IMR-90 (cell line): ENCODE data around the gene RGMA. TPM values are rescaled to one million over a fixed set of nuclear protein-coding genes. Genes with fewer than 3 reads are reported as not detected.

Source experiments
- ATAC-seq: fragments of 200-7000 bp; cut with Tn5 transposase; 2 replicates; pipeline ENCODE4 v1.9.1; 2020; ENCODE audit warnings: low read depth, mild to moderate bottlenecking, moderate library complexity
- BruUV-seq: library from RNA; stranded (reverse); fragments of 400-500 nt; replicated peaks from 2 replicates; lab custom pipeline; 2021; lab: Mats Ljungman, UMichigan
- CTCF ChIA-PET: fragments of 300-600 bp; formaldehyde crosslinking; extraction: SDS; loops from one replicate; lab custom pipeline; 2021; ENCODE audit warnings: antibody characterized with exemption; lab: Yijun Ruan, JAX
- POLR2A ChIA-PET: fragments of 300-600 bp; sonication (Branson Sonifier 250); formaldehyde crosslinking; loops from one replicate; lab custom pipeline; 2022; ENCODE audit warnings: antibody characterized with exemption; ENCODE audit not compliant: unreplicated experiment; lab: Charles Lee
- DNase-seq: peaks from one replicate; pipeline ENCODE4 v3.0.0; 2013
- H2AFZ ChIP-seq: replicated peaks from 2 replicates; pipeline ENCODE3; 2013; ENCODE audit warnings: low read length, mild to moderate bottlenecking; ENCODE audit not compliant: poor library complexity
- H2AK5ac ChIP-seq: 2 replicates; pipeline ENCODE4 v1.6.1; 2013; ENCODE audit warnings: low read depth, low read length, inconsistent platforms
- H2AK9ac ChIP-seq: replicated peaks from 2 replicates; pipeline ENCODE3; 2013; ENCODE audit warnings: mild to moderate bottlenecking, low read depth, low read length, moderate library complexity; ENCODE audit not compliant: poor library complexity
- H2BK120ac ChIP-seq: 2 replicates; pipeline ENCODE4 v1.6.1; 2013; ENCODE audit warnings: low read depth, low read length, inconsistent platforms
- H2BK15ac ChIP-seq: 3 replicates; pipeline ENCODE4 v1.6.1; 2013; ENCODE audit warnings: low read depth, low read length, inconsistent platforms
- H2BK20ac ChIP-seq: 2 replicates; pipeline ENCODE4 v1.6.1; 2013; ENCODE audit warnings: low read depth, mild to moderate bottlenecking, inconsistent platforms, low read length, moderate library complexity
- H2BK5ac ChIP-seq: 2 replicates; pipeline ENCODE4 v1.6.1; 2013; ENCODE audit warnings: mild to moderate bottlenecking, low read depth, low read length, inconsistent platforms; ENCODE audit not compliant: poor library complexity, severe bottlenecking
- H3K14ac ChIP-seq: replicated peaks from 2 replicates; pipeline ENCODE4 v1.6.1; 2013; ENCODE audit warnings: low read depth, low read length, inconsistent platforms
- H3K18ac ChIP-seq: 2 replicates; pipeline ENCODE4 v1.6.1; 2013; ENCODE audit warnings: low read depth, low read length, control low read depth
- H3K23ac ChIP-seq: 2 replicates; pipeline ENCODE4 v1.6.1; 2013; ENCODE audit warnings: low read depth, low read length, inconsistent platforms
- H3K27ac ChIP-seq: 2 replicates; pipeline ENCODE4 v1.5.1; 2013; ENCODE audit warnings: mild to moderate bottlenecking, control low read depth, low read length; ENCODE audit not compliant: insufficient read depth
- H3K27me3 ChIP-seq: 2 replicates; pipeline ENCODE4 v1.6.1; 2013; ENCODE audit warnings: low read length; ENCODE audit not compliant: control insufficient read depth, insufficient read depth
- H3K36me3 ChIP-seq: 2 replicates; pipeline ENCODE4 v1.6.1; 2013; ENCODE audit warnings: low read length, mixed read lengths; ENCODE audit not compliant: control insufficient read depth, insufficient read depth
- H3K4ac ChIP-seq: 2 replicates; pipeline ENCODE4 v1.6.1; 2013; ENCODE audit warnings: low read depth, low read length, inconsistent platforms
- H3K4me1 ChIP-seq: 2 replicates; pipeline ENCODE4 v1.6.1; 2013; ENCODE audit warnings: low read length, mixed read lengths; ENCODE audit not compliant: control insufficient read depth, insufficient read depth
- H3K4me2 ChIP-seq: 2 replicates; pipeline ENCODE4 v1.6.1; 2013; ENCODE audit warnings: low read depth, mild to moderate bottlenecking, control low read depth, low read length, moderate library complexity
- H3K4me3 ChIP-seq: 2 replicates; pipeline ENCODE4 v1.5.1; 2013; ENCODE audit warnings: low read depth, mild to moderate bottlenecking, control low read depth, low read length, moderate library complexity; ENCODE audit not compliant: insufficient read depth
- H3K56ac ChIP-seq: 2 replicates; pipeline ENCODE4 v1.6.1; 2013; ENCODE audit warnings: low read length, inconsistent platforms; ENCODE audit not compliant: insufficient read depth; ENCODE audit errors: extremely low read depth
- H3K79me1 ChIP-seq, 2 experiments: 2 replicates each; pipeline ENCODE4 v1.6.1; 2013; ENCODE audit warnings: low read length in 2 of 2, inconsistent platforms in 1 of 2, low read depth in 1 of 2
- H3K9ac ChIP-seq: 2 replicates; pipeline ENCODE4 v1.6.1; 2013; ENCODE audit warnings: low read depth, low read length, control low read depth
- H3K9me1 ChIP-seq: 2 replicates; pipeline ENCODE4 v1.6.1; 2013; ENCODE audit warnings: low read length, inconsistent platforms; ENCODE audit not compliant: insufficient read depth
- H3K9me3 ChIP-seq: 2 replicates; pipeline ENCODE4 v1.6.1; 2013; ENCODE audit warnings: low read length; ENCODE audit not compliant: control insufficient read depth, insufficient read depth
- H4K20me1 ChIP-seq: 2 replicates; pipeline ENCODE4 v1.6.1; 2013; ENCODE audit warnings: low read length, inconsistent platforms; ENCODE audit not compliant: insufficient read depth
- H4K5ac ChIP-seq: 2 replicates; pipeline ENCODE4 v1.6.1; 2013; ENCODE audit warnings: mild to moderate bottlenecking, low read depth, low read length, control low read depth
- H4K8ac ChIP-seq, 2 experiments: 2 replicates each; pipeline ENCODE4 v1.6.1; 2013; ENCODE audit warnings: low read depth in 2 of 2, low read length in 2 of 2, control low read depth in 1 of 2, inconsistent platforms in 1 of 2
- H4K91ac ChIP-seq: 2 replicates; pipeline ENCODE4 v1.6.1; 2013; ENCODE audit warnings: low read depth, low read length, inconsistent platforms; ENCODE audit not compliant: insufficient read depth
- BHLHE40 ChIP-seq: fragments of 150-350 bp; IDR thresholded peaks from 2 replicates; pipeline ENCODE4 v1.6.1; 2016; ENCODE audit warnings: mild to moderate bottlenecking, low read depth, low read length
- CEBPB ChIP-seq: IDR thresholded peaks from 2 replicates; pipeline ENCODE4 v1.6.1; 2012; ENCODE audit warnings: low read depth, low read length, improper control_type of control experiment
- ELK1 ChIP-seq: fragments of 150-350 bp; IDR thresholded peaks from 2 replicates; pipeline ENCODE4 v1.6.1; 2016; ENCODE audit warnings: low read depth, mild to moderate bottlenecking, low read length, moderate library complexity, borderline replicate concordance
- MXI1 ChIP-seq: IDR thresholded peaks from 2 replicates; pipeline ENCODE4 v1.6.1; 2012; ENCODE audit warnings: low read depth, mild to moderate bottlenecking, low read length, moderate library complexity, borderline replicate concordance
- NFE2L2 ChIP-seq: fragments of 150-350 bp; IDR thresholded peaks from 2 replicates; pipeline ENCODE4 v1.6.1; 2016; ENCODE audit warnings: low read depth, mild to moderate bottlenecking, low read length
- POLR2A ChIP-seq: IDR thresholded peaks from 2 replicates; pipeline ENCODE4 v1.6.1; 2012; ENCODE audit warnings: mild to moderate bottlenecking, low read depth, low read length
- RAD21 ChIP-seq: IDR thresholded peaks from 2 replicates; pipeline ENCODE4 v1.6.1; 2012; ENCODE audit warnings: low read length, improper control_type of control experiment
- RCOR1 ChIP-seq: IDR thresholded peaks from 2 replicates; pipeline ENCODE4 v1.6.1; 2012; ENCODE audit warnings: mild to moderate bottlenecking, low read length, improper control_type of control experiment; ENCODE audit not compliant: insufficient replicate concordance
- SMC3 ChIP-seq: fragments of 150-350 bp; IDR thresholded peaks from 2 replicates; pipeline ENCODE4 v1.6.1; 2016; ENCODE audit warnings: low read depth, mild to moderate bottlenecking, antibody characterized with exemption, low read length, moderate library complexity
- USF2 ChIP-seq: fragments of 150-350 bp; IDR thresholded peaks from 2 replicates; pipeline ENCODE4 v1.6.1; 2017; ENCODE audit warnings: mild to moderate bottlenecking, antibody characterized with exemption, low read length, low read depth
- WGBS, 2 experiments: methylation state at CpG; one replicate each; pipeline versions ENCODE4 v1.1.5 to v1.1.7; 2013; ENCODE audit warnings: missing lambda C conversion rate in 2 of 2; ENCODE audit not compliant: insufficient read length in 1 of 2; ENCODE audit errors: extremely low coverage in 2 of 2; 5-methylcytosine and 5-hydroxymethylcytosine counted together
- dilution Hi-C: fragments of 300-500 bp; cut with HindIII; formaldehyde crosslinking; loops from one replicate; pipeline ENCODE4 v1.14.3; 2018; ENCODE audit warnings: low sequenced_read_pairs; ENCODE audit not compliant: unreplicated experiment
- in situ Hi-C: fragments of 300-500 bp; cut with MboI; formaldehyde crosslinking; loops from 3 replicates; pipeline ENCODE4 v1.14.3; 2019; ENCODE audit warnings: low sequenced_read_pairs, inconsistent platforms, mixed read lengths
- intact Hi-C: fragments of 100-400 bp; cut with micrococcal nuclease; formaldehyde crosslinking; loops from 2 replicates; pipeline ENCODE4 v1.10.0; 2022
- polyA plus RNA-seq, 3 experiments: library from polyadenylated mRNA; depleted of rRNA; stranded (reverse); fragments of >200 nt; gene quantifications; 2 replicates each; pipeline ENCODE4 v1.2.3, GENCODE V29; 2012; ENCODE audit warnings: low replicate concordance in 1 of 3
- total RNA-seq: library from RNA; depleted of rRNA; stranded (reverse); fragments of >200 nt; gene quantifications from 2 replicates; pipeline ENCODE4 v1.2.3, GENCODE V29; 2012

Gene RGMA
- total and polyA plus RNA-seq, 2 of the 4 experiments (the other 2 are of a cell fraction) = 0.18 to 0.26 TPM

- no peak overlapping the region for H4K8ac ChIP-seq
- H3K4me1 ChIP-seq = no peaks in the 10 kb centered on the region; the same call in 1 of the 2 replicates
- H2BK5ac ChIP-seq = no peak overlapping the region
- POLR2A ChIA-PET = no interaction called here
- H3K9ac ChIP-seq = no peak overlapping the region
- no peak for DNase-seq
- H3K23ac ChIP-seq = no peak overlapping the region
- H2AFZ ChIP-seq = peak overlapping the region; percentile 79
- in situ Hi-C loops = no loop called here
- intact Hi-C loops = loop anchor here (2.0 kb wide), 1 partner anchor 43 kb away; no protein-coding TSS in a partner anchor
- no peaks in the 10 kb centered on the region for H3K9me1 ChIP-seq
- H4K91ac ChIP-seq = no peak overlapping the region
- H3K36me3 ChIP-seq = no peaks in the 10 kb centered on the region
- no peak overlapping the region for H3K4ac ChIP-seq
- H4K5ac ChIP-seq = no peak overlapping the region
- 49% methylated on average over 22 of the region's 30 CpGs; no CpG with 5 or more reads in 1 of the 2 experiments for WGBS, 2 experiments
- peak overlapping the region; percentile 16; the same call in 1 of the 2 replicates for H3K4me3 ChIP-seq
- no peak overlapping the region for H3K27ac ChIP-seq
- no peak overlapping the region for H2BK20ac ChIP-seq
- H3K9me3 ChIP-seq = no peaks in the 10 kb centered on the region
- H3K18ac ChIP-seq = no peak overlapping the region
- H3K14ac ChIP-seq = no peak overlapping the region
- no peak overlapping the region for H3K56ac ChIP-seq
- H2BK120ac ChIP-seq = no peak overlapping the region
- H3K79me1 ChIP-seq = no peaks in the 10 kb centered on the region
- peak overlapping the region; percentile 38; the same call in 1 of the 2 replicates for H3K4me2 ChIP-seq
- BruUV-seq = no TSS peak
- H2AK5ac ChIP-seq = no peak overlapping the region
- TF ChIP-seq SMC3 (no peak), RAD21 (no peak), RCOR1 (no peak), ELK1 (no peak), BHLHE40 (no peak), MXI1 (no peak), USF2 (no peak), NFE2L2 (no peak), CEBPB (no peak), POLR2A (no peak)
- dilution Hi-C loops = no loop called here
- H2AK9ac ChIP-seq = no peak overlapping the region
- no peak overlapping the region for H2BK15ac ChIP-seq
- H4K20me1 ChIP-seq = no peaks in the 10 kb centered on the region
- CTCF ChIA-PET = no interaction called here
- no peak for ATAC-seq
- H3K27me3 ChIP-seq = peaks cover 46% of the 10 kb centered on the region
Observed at GRCh38 chr15:93073465-93073952, 15.5 kb downstream of the RGMA start.
